Spleen (tissue), 11 donors: ENCODE data around the gene PGBD5. TPM values are rescaled to one million over a fixed set of nuclear protein-coding genes. Genes with fewer than 3 reads are reported as not detected.
A peak's percentile ranks its signal among the peaks of the same experiment; 100 is the strongest.

Experiments
- DNase-seq: peaks from one replicate; pipeline ENCODE4 v3.0.0-alpha.2; 2020
- H3K27ac ChIP-seq, 8 donors: fragments of 200-600 bp; sonication (generic) in 7 of 8; 1 replicate in 4 of 8; 2 replicates in 4 of 8; pipeline versions ENCODE4 v1.5.0 to v1.8.0; 2016 to 2021; ENCODE audit warnings: inconsistent platforms in 4 of 8, mild to moderate bottlenecking in 4 of 8, moderate library complexity in 1 of 8
- H3K27me3 ChIP-seq, 7 donors: fragments of 200-600 bp; sonication (generic) in 6 of 7; replicated peaks in 1 of 7; 1 replicate in 4 of 7; 2 replicates in 3 of 7; pipeline versions ENCODE4 v1.5.0 to v1.8.0; 2016 to 2021; ENCODE audit warnings: inconsistent platforms in 3 of 7, mild to moderate bottlenecking in 1 of 7
- H3K36me3 ChIP-seq, 6 donors: fragments of 200-600 bp; sonication (generic) in 5 of 6; 1 replicate in 4 of 6; 2 replicates in 2 of 6; pipeline versions ENCODE4 v1.5.0 to v1.8.0; 2016 to 2021; ENCODE audit warnings: inconsistent platforms in 2 of 6
- H3K4me1 ChIP-seq, 6 donors: fragments of 200-600 bp; sonication (generic) in 5 of 6; 1 replicate in 3 of 6; 2 replicates in 3 of 6; pipeline versions ENCODE4 v1.5.0 to v1.8.0; 2016 to 2021; ENCODE audit warnings: inconsistent platforms in 3 of 6
- H3K4me3 ChIP-seq, 8 donors: fragments of 200-600 bp; sonication (generic) in 7 of 8; 1 replicate in 4 of 8; 2 replicates in 4 of 8; pipeline versions ENCODE4 v1.5.0 to v1.8.0; 2016 to 2021; ENCODE audit warnings: inconsistent platforms in 4 of 8, mild to moderate bottlenecking in 4 of 8, moderate library complexity in 2 of 8
- H3K9me3 ChIP-seq, 8 donors: fragments of 200-600 bp; sonication (generic) in 7 of 8; 1 replicate in 4 of 8; 2 replicates in 4 of 8; pipeline versions ENCODE4 v1.5.0 to v1.8.0; 2016 to 2021; ENCODE audit warnings: inconsistent platforms in 4 of 8
- CTCF ChIP-seq, 11 experiments: fragments of 200-600 bp in 7 of 11; fragments of 450-650 bp in 4 of 11; sonication (generic) in 4 of 11; IDR thresholded peaks in 8 of 11; conservative IDR thresholded peaks in 3 of 11; 1 replicate in 7 of 11; 2 replicates in 4 of 11; pipeline versions ENCODE4 v1.4.0 to v1.8.0; 2016 to 2021; ENCODE audit warnings: antibody characterized with exemption in 11 of 11, inconsistent platforms in 4 of 11, mild to moderate bottlenecking in 1 of 11
- POLR2A ChIP-seq, 3 donors: fragments of 450-650 bp; IDR thresholded peaks; one replicate each; pipeline ENCODE4 v1.5.1; 2017; ENCODE audit warnings: antibody characterized with exemption in 3 of 3, mild to moderate bottlenecking in 1 of 3
- POLR2AphosphoS5 ChIP-seq, 3 donors: sonication (generic); formaldehyde crosslinking; IDR thresholded peaks; one replicate each; pipeline ENCODE4 v1.5.1; 2017; ENCODE audit warnings: antibody characterized with exemption in 3 of 3
- WGBS, 5 donors: extraction: QIAGEN DNeasy Blood & Tissue Kit in 3 of 5; methylation state at CpG; one replicate each; pipeline versions ENCODE4 v1.1.5 to v1.1.7; 2013 to 2018; 5-methylcytosine and 5-hydroxymethylcytosine counted together
- intact Hi-C: fragments of 100-400 bp; cut with DNase I; formaldehyde crosslinking; loops from one replicate; pipeline ENCODE4 v1.15.0; 2023; ENCODE audit warnings: low total_unique reads
- polyA plus RNA-seq, 3 donors: library from polyadenylated mRNA; stranded (reverse); fragments of 200-250 nt; gene quantifications; one replicate each; pipeline ENCODE4 v1.2.1, GENCODE V29; 2013
- total RNA-seq, 7 donors: library from RNA; depleted of rRNA in 3 of 7; stranded (reverse); fragments of >200 nt in 3 of 7; fragmentation: NEBNext Ultra II Directional in 4 of 7; extraction: Animal tissue kit (Norgen Biotek cat#: 25700) in 4 of 7; gene quantifications; one replicate each; pipeline versions ENCODE4 v1.1.0 to v1.2.1, GENCODE V29; 2016 to 2021
- donor health status: healthy with polysubstance abuse.
- donor health status: DM: no; HTN: no; CAD: no; lungs with moderate emphysema.
- donor health status: DM: no; HTN: no; CAD: no.
- donor health status: Bipolar disorder and iron deficiency.
- donor health status: healthy.
- donor health status: DM: no; HTN: no; CAD: no.
- donor health status: DM: yes; HTN: yes; CAD: no.

Gene PGBD5
- total and polyA plus RNA-seq, 10 donors = 0.07 to 6.7 (median 3.0) TPM

- intact Hi-C loops = no loop called here
- H3K9me3 ChIP-seq = no peaks in the 10 kb centered on the region
- H3K36me3 ChIP-seq = no peaks in the 10 kb centered on the region
- 49 to 60% (median 56%) methylated on average over 15 of the region's 15 CpGs for WGBS, 5 donors
- peaks cover 0 to 31% (median 21%) of the 10 kb centered on the region in 6 donors for H3K4me1 ChIP-seq
- H3K27ac ChIP-seq = peak overlapping the region in 7 of 8 donors; percentile 32 to 70 (median 57)
- H3K27me3 ChIP-seq = no peaks in the 10 kb centered on the region
- peak; percentile 67 for DNase-seq
- H3K4me3 ChIP-seq = no peak overlapping the region
- TF ChIP-seq CTCF (IDR thresholded peaks at IDR 0.05 in 8 of 11, conservative IDR thresholded peaks at IDR 0.05 in 3 of 11) (no peak), POLR2AphosphoS5 (IDR thresholded peaks at IDR 0.05) (peak in 1 of 3 donors; percentile 16), POLR2A (IDR thresholded peaks at IDR 0.05) (no peak)
These were observed 126.7 kb downstream of the PGBD5 start for GRCh38 chr1:230299191-230300006.

- 52 to 80% (median 68%) methylated on average over 3 of the region's 3 CpGs for WGBS, 5 donors
- Histone ChIP-seq H3K36me3 (no peaks in the 10 kb centered on the region), H3K9me3 (no peaks in the 10 kb centered on the region), H3K4me3 (no peak overlapping the region), H3K27ac (no peak overlapping the region), H3K27me3 (peaks cover 0 to 18% (median 0%) of the 10 kb centered on the region in 7 donors), H3K4me1 (peaks cover 0 to 43% (median 23%) of the 10 kb centered on the region in 6 donors)
- TF ChIP-seq POLR2A (IDR thresholded peaks at IDR 0.05) = no peak
- no peak for TF ChIP-seq CTCF (IDR thresholded peaks at IDR 0.05 in 8 of 11, conservative IDR thresholded peaks at IDR 0.05 in 3 of 11)
- TF ChIP-seq POLR2AphosphoS5 (IDR thresholded peaks at IDR 0.05) = no peak
- no peak for DNase-seq
- intact Hi-C loops = no loop called here
These were observed 130.8 kb downstream of the PGBD5 start for GRCh38 chr1:230295367-230295766.

- TF ChIP-seq CTCF (IDR thresholded peaks at IDR 0.05 in 8 of 11, conservative IDR thresholded peaks at IDR 0.05 in 3 of 11) (no peak), POLR2A (IDR thresholded peaks at IDR 0.05) (no peak), POLR2AphosphoS5 (IDR thresholded peaks at IDR 0.05) (no peak)
- Histone ChIP-seq H3K4me3 (no peak overlapping the region), H3K36me3 (no peaks in the 10 kb centered on the region), H3K9me3 (no peaks in the 10 kb centered on the region), H3K27ac (no peak overlapping the region), H3K27me3 (peaks cover 0 to 18% (median 0%) of the 10 kb centered on the region in 7 donors), H3K4me1 (peaks cover 0 to 44% (median 17%) of the 10 kb centered on the region in 6 donors)
- peak; percentile 60 for DNase-seq
- intact Hi-C loops = no loop called here
- 69 to 78% (median 77%) methylated on average over 7 of the region's 7 CpGs for WGBS, 5 donors
These were observed 132.8 kb downstream of the PGBD5 start for GRCh38 chr1:230293390-230293700.

GRCh38 chr1:230292689-230293389, 133.3 kb downstream of the PGBD5 start:
- peak; percentile 64 for DNase-seq
- TF ChIP-seq POLR2A (IDR thresholded peaks at IDR 0.05) = no peak
- no peak for TF ChIP-seq POLR2AphosphoS5 (IDR thresholded peaks at IDR 0.05)
- TF ChIP-seq CTCF (IDR thresholded peaks at IDR 0.05 in 8 of 11, conservative IDR thresholded peaks at IDR 0.05 in 3 of 11) = no peak
- Histone ChIP-seq H3K9me3 (no peaks in the 10 kb centered on the region), H3K27me3 (peaks cover 0 to 18% (median 0%) of the 10 kb centered on the region in 7 donors), H3K27ac (no peak overlapping the region), H3K36me3 (no peaks in the 10 kb centered on the region), H3K4me1 (peaks cover 0 to 44% (median 17%) of the 10 kb centered on the region in 6 donors), H3K4me3 (no peak overlapping the region)
- intact Hi-C loops = no loop called here
- WGBS, 5 donors = 81 to 90% (median 88%) methylated on average over 12 of the region's 12 CpGs
